HG03139 (cell line): ENCODE data around the gene WHRN.

Source experiments
- ATAC-seq: cut with Tn5 transposase; IDR thresholded peaks from one replicate; pipeline ENCODE4 v1.9.1; 2021; ENCODE audit not compliant: unreplicated experiment

The WHRN gene

GRCh38 chr9:114505187-114506081 is at the start of gene WHRN:
TSS of gene WHRN (minus strand) at chr9:114505473. CDS start at chr9:114504801, 672 bp downstream.
- peak; percentile 55 for ATAC-seq

GRCh38 chr9:114553202-114553601 is 47.9 kb upstream of the WHRN start:
- ATAC-seq: no peak

- no peak for ATAC-seq
Observed at GRCh38 chr9:114552706-114553105, 47.4 kb upstream of the WHRN start.

- no peak for ATAC-seq
Observed at GRCh38 chr9:114551750-114552685, 46.7 kb upstream of the WHRN start.

- ATAC-seq: no peak
Observed at GRCh38 chr9:114549697-114550330, 44.5 kb upstream of the WHRN start.

GRCh38 chr9:114546851-114547250 is 41.6 kb upstream of the WHRN start:
- no peak for ATAC-seq

GRCh38 chr9:114545055-114545454 is 39.8 kb upstream of the WHRN start:
- no peak for ATAC-seq

- no peak for ATAC-seq
Observed at GRCh38 chr9:114539701-114540380, 34.6 kb upstream of the WHRN start.

- ATAC-seq: no peak
Observed at GRCh38 chr9:114538241-114538640, 33.0 kb upstream of the WHRN start.

- ATAC-seq: no peak
Observed at GRCh38 chr9:114532561-114533237, 27.4 kb upstream of the WHRN start.

- ATAC-seq: no peak
Observed at GRCh38 chr9:114529285-114529684, 24.0 kb upstream of the WHRN start.

GRCh38 chr9:114526807-114527206 is 21.5 kb upstream of the WHRN start:
- no peak for ATAC-seq

- ATAC-seq: no peak
Observed at GRCh38 chr9:114525513-114525912, 20.2 kb upstream of the WHRN start.

- no peak for ATAC-seq
Observed at GRCh38 chr9:114524247-114524681, 19.0 kb upstream of the WHRN start.

- ATAC-seq: no peak
Observed at GRCh38 chr9:114522847-114523246, 17.6 kb upstream of the WHRN start.

GRCh38 chr9:114522286-114522685 is 17.0 kb upstream of the WHRN start:
- ATAC-seq: no peak

- ATAC-seq: no peak
Observed at GRCh38 chr9:114521846-114522245, 16.6 kb upstream of the WHRN start.

GRCh38 chr9:114518599-114519022 is 13.3 kb upstream of the WHRN start:
- ATAC-seq: no peak

- no peak for ATAC-seq
Observed at GRCh38 chr9:114518120-114518519, 12.8 kb upstream of the WHRN start.

GRCh38 chr9:114516913-114517312 is 11.6 kb upstream of the WHRN start:
- no peak for ATAC-seq
